GM21717 (cell line): ENCODE results near the gene TRERF1.
"Not testable (repeated sequence)": the region's sequence is repeated elsewhere in the genome, so short reads cannot be mapped to it uniquely, and the experiment has no call there.

Experiments
- ATAC-seq: cut with Tn5 transposase; IDR thresholded peaks from one replicate; pipeline ENCODE4 v1.9.1; 2021; ENCODE audit warnings: mild to moderate bottlenecking, moderate library complexity; ENCODE audit not compliant: unreplicated experiment

Gene TRERF1

GRCh38 chr6:42344756-42345155, 107.0 kb downstream of the TRERF1 start:
- ATAC-seq: no peak

DNA sequence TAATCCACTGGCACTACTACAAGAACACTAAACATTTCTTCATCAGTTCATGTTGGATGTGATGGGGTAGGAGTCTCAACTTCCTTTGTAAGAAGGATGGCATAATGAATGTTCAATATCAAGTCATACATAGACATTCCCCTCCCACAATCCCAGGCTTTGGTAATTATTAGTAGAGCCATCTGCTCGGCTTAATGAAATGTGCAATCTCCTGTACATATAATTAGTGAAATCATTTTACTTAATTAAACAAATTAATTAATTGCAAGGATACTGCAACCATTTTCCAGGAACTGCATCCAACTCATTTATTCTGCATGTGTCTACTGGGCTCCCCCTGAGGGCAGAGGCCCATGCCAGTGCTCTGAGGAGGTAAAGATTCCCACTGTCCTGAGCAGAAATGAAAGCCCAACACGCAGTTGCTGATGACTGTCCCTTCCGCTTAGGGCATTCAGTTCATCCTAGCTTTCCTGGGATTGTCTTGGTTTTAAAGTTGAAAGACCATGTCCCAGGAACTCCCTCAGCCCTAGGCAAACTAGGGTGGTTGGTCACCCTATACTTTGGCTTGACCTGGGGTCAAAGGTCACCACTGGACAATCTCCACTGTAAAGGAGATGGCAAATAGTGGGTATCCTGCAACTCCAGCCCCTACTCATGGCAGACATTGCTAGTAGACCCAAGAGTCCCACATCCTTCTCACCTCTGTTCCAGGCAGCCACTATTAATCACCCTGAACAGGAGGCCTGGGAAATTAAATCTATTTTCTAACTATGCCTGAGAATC, 109.8 kb downstream of the TRERF1 start:
- ATAC-seq: no peak

- ATAC-seq: no peak
These were observed 110.5 kb downstream of the TRERF1 start for GRCh38 chr6:42341221-42341620.

- no peak for ATAC-seq
These were observed 111.2 kb downstream of the TRERF1 start for GRCh38 chr6:42340511-42340910.

- peak; percentile 63 for ATAC-seq
These were observed 111.7 kb downstream of the TRERF1 start for GRCh38 chr6:42339991-42340401.

GRCh38 chr6:42338744-42339222, 112.9 kb downstream of the TRERF1 start:
- ATAC-seq: no peak

DNA sequence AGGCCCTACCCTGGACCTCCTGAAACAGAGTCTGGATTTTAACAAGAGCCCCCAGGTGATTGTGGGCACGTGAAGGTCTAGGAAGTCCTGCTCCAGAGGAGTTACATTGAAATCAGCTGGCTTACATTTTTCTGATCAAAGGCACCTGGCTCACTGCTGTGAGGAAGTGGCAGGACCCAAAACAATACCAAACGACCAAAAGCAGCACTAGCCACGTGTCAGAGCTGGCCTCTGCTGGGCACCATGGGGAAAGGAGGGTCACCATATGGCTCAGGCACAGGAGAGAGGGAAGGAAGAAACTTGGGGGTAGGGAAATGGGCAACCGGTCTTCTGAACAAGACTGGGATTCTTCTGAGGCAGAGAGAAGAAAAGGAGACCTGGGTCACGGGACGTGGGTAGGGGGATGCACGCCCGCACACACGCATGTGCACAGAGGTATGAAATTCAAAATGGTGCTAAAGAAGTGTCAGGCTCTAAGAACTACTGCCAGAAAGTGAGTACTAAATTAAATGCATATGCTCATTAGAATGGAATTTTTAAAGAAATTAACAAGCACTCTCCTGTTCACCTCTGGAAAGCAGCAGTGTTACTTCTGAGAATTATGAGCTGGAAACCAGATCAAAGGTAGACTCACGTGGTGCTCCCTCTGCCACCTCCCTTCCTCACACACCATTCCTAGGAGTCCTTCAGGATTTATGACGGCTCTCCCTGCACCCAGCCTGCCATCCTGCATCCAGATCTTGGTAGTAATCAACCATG, 113.6 kb downstream of the TRERF1 start:
- no peak for ATAC-seq

DNA sequence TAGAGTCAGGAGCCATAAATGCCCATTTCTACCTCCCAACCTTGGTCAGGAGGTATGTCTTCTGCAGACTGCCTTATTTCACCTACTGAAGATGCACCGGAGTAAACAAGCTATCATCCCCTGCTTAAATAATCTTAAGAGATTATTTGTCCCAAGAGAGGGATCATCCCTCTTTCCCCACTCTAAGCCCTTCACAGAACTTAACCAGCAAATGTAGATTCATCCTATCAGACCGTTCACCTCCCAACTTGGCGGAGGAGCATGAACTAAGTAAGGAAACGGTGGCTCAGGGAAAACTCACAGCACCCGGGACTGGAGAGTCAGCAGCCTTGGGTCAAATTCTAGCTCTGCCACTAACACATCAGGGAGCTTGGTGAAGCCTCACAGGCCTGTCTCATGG, 115.3 kb downstream of the TRERF1 start:
- no peak for ATAC-seq

DNA sequence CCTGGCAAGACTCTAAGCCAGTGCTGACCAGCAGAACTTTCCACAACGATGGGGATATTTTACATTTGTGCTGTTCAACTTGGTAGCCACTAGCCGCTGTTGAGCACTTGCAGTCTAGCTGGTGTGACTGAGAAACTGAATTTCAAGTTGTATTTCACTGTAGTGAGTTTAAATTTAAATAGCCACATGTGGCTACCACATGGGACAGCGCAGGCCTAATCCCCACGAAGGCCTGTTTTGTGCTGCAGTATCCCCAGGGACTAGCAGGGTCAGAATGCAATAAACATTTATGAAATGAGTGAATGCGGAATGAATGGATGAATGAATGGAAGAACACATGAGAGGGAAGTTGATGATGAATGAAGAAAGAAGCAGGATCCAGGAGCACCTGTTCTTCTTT, 115.8 kb downstream of the TRERF1 start:
- ATAC-seq: no peak

GRCh38 chr6:42334870-42335269, 116.9 kb downstream of the TRERF1 start:
- ATAC-seq: no peak

DNA sequence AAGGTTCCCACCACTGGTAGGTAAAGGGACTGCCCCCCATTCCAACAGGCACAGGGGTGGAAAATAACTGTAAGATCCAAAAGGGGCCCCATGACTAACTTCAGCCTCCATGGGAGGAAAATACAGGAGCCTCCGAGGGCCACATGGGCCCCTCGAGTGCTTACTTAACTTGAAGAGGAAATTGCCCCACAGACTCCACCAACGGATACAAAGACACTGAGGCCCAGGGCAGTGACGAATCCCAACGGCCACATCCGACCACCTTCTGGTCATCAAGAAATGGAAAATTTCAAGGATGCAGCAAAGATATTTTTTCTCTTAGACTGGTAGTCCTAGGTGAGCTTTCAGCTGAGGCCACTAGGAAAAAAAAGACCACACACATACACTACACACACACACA, 118.1 kb downstream of the TRERF1 start:
- no peak for ATAC-seq

GRCh38 chr6:42332916-42333315, 118.8 kb downstream of the TRERF1 start:
- ATAC-seq: no peak

GRCh38 chr6:42331019-42331418, 120.7 kb downstream of the TRERF1 start:
- no peak for ATAC-seq

DNA sequence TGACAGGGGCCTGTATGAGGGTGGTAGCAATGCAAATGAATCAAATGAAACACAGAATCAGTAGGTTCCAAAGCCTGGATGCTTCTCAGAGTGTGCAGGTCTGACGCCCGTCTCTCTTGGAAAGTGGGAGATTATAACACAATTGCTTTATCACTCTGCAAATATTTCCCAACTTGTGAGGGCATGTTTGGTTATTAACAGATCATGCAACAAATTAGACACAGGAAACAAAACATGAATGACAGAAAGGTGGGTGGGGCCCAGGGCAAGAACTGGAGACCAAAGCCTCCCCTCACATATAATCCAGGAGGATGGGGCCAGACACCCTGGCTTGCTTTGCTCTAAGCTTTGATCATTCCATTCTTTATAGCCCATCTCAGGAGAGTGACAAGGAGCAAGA, 125.5 kb downstream of the TRERF1 start:
- ATAC-seq: no peak

GRCh38 chr6:42324656-42325324, 126.9 kb downstream of the TRERF1 start:
- not testable (repeated sequence) for ATAC-seq

GRCh38 chr6:42322676-42323075, 129.1 kb downstream of the TRERF1 start:
- no peak for ATAC-seq

DNA sequence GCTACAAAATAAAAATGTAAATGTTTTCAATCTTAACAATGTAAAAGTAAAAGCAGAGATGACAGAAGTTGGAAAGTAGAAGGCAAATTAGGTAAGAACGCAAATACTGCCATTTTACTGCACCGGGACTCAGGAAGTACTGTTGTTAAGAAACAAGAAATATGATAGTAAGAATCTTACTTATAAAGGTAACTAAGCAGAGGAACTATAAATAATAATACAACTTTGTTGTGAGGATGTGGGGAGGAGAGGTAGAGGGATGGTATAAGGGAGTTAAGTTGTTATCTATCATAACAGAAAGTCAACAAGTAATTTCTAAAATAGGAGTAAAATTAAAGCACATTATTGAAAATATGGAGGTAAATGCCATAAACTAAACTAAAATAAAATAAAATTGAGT, 129.8 kb downstream of the TRERF1 start:
- no peak for ATAC-seq

- ATAC-seq: no peak
These were observed 131.0 kb downstream of the TRERF1 start for GRCh38 chr6:42320762-42321161.

DNA sequence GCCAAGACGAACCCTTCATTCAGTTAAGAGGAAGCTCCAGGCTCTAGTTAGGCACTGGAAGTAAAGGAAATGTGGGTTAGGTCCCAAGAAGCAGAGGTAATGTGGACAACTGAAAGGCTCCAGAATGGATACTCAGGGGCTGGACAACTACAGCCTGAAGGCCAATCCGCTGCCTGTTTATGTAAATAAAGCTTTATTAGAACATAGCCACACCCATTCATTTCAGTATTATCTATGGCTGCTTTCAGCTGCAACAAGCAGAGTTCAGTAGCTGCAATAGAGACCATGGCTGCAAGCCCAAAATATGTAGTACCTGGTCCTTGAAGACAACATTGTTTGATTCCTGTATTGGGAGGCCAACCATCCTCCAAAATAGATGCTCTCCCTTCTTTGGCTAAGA, 133.2 kb downstream of the TRERF1 start:
- no peak for ATAC-seq

GRCh38 chr6:42316981-42317380, 134.7 kb downstream of the TRERF1 start:
- no peak for ATAC-seq
